PFSK-1 (cell line): ENCODE results near the gene C5orf46.

Experiments used
- POLR2AphosphoS5 ChIP-seq: IDR thresholded peaks from 2 replicates; pipeline ENCODE4 v1.6.1; 2012; ENCODE audit warnings: low read depth, mild to moderate bottlenecking, control low read depth, low read length, moderate library complexity
- TF ChIP-seq, protein P1 (sequence below), 2 experiments: IDR thresholded peaks; 2 replicates each; pipeline versions ENCODE4 v1.6.1 to v1.8.0; 2011 to 2012; ENCODE audit warnings: low read depth in 2 of 2, low read length in 2 of 2, control low read depth in 1 of 2, inconsistent platforms in 1 of 2, mild to moderate bottlenecking in 1 of 2, moderate library complexity in 1 of 2; ENCODE audit not compliant: insufficient read depth in 1 of 2

GRCh38 chr5:147887026-147887627 lies 19.2 kb downstream of the C5orf46 start:
- TF ChIP-seq, protein P1, sequence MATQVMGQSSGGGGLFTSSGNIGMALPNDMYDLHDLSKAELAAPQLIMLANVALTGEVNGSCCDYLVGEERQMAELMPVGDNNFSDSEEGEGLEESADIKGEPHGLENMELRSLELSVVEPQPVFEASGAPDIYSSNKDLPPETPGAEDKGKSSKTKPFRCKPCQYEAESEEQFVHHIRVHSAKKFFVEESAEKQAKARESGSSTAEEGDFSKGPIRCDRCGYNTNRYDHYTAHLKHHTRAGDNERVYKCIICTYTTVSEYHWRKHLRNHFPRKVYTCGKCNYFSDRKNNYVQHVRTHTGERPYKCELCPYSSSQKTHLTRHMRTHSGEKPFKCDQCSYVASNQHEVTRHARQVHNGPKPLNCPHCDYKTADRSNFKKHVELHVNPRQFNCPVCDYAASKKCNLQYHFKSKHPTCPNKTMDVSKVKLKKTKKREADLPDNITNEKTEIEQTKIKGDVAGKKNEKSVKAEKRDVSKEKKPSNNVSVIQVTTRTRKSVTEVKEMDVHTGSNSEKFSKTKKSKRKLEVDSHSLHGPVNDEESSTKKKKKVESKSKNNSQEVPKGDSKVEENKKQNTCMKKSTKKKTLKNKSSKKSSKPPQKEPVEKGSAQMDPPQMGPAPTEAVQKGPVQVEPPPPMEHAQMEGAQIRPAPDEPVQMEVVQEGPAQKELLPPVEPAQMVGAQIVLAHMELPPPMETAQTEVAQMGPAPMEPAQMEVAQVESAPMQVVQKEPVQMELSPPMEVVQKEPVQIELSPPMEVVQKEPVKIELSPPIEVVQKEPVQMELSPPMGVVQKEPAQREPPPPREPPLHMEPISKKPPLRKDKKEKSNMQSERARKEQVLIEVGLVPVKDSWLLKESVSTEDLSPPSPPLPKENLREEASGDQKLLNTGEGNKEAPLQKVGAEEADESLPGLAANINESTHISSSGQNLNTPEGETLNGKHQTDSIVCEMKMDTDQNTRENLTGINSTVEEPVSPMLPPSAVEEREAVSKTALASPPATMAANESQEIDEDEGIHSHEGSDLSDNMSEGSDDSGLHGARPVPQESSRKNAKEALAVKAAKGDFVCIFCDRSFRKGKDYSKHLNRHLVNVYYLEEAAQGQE (IDR thresholded peaks at IDR 0.05; ENCODE audit: insufficient read depth in 1 of 2, low read depth in 2 of 2, low read length in 2 of 2), result no peak
- TF ChIP-seq POLR2AphosphoS5, result no peak
